B cell (primary cell): Measurements from ENCODE around the gene COMMD1.

Source experiments
- CTCF ChIP-seq: fragments of 200-600 bp; IDR thresholded peaks from one replicate; pipeline ENCODE4 v1.8.0; 2022; ENCODE audit warnings: antibody characterized with exemption, mild to moderate bottlenecking
- EZH2 ChIP-seq: IDR thresholded peaks from 2 replicates; pipeline ENCODE4 v1.6.1; 2012; ENCODE audit warnings: borderline replicate concordance, low read depth, mild to moderate bottlenecking, moderate library complexity, low read length; ENCODE audit not compliant: insufficient read depth, poor library complexity, severe bottlenecking

- TF ChIP-seq CTCF: no peak
- TF ChIP-seq EZH2: no peak
These were observed 43.4 kb downstream of the COMMD1 start for GRCh38 chr2:61948661-61949457.
